Immature natural killer cell (primary cell): ENCODE measurements around the gene APBA3. TPM values are rescaled to one million over a fixed set of nuclear protein-coding genes. Genes with fewer than 3 reads are reported as not detected.

Source experiments
- DNase-seq, 3 donors: peaks; one replicate each; pipeline ENCODE4 v3.0.0; 2022; ENCODE audit warnings: mixed read lengths in 1 of 3
- H3K27ac Mint-ChIP-seq, 6 donors: one replicate each; pipeline ENCODE4 v1.8.0; 2020; ENCODE audit warnings: mixed read lengths in 6 of 6, mild to moderate bottlenecking in 5 of 6, inconsistent platforms in 4 of 6, moderate library complexity in 3 of 6
- H3K27me3 Mint-ChIP-seq, 3 donors: one replicate each; pipeline ENCODE4 v1.8.0; 2020 to 2021; ENCODE audit warnings: low read depth in 3 of 3, mild to moderate bottlenecking in 3 of 3, mixed read lengths in 3 of 3, moderate library complexity in 3 of 3, inconsistent platforms in 1 of 3
- H3K36me3 Mint-ChIP-seq, 3 donors: one replicate each; pipeline ENCODE4 v1.8.0; 2020; ENCODE audit warnings: mixed read lengths in 3 of 3, inconsistent platforms in 2 of 3, mild to moderate bottlenecking in 2 of 3
- H3K4me1 Mint-ChIP-seq, 2 donors: one replicate each; pipeline ENCODE4 v1.8.0; 2020; ENCODE audit warnings: inconsistent platforms in 2 of 2, mild to moderate bottlenecking in 2 of 2, mixed read lengths in 2 of 2, moderate library complexity in 1 of 2
- H3K4me3 Mint-ChIP-seq, 5 donors: one replicate each; pipeline ENCODE4 v1.8.0; 2020; ENCODE audit warnings: mild to moderate bottlenecking in 5 of 5, mixed read lengths in 5 of 5, inconsistent platforms in 3 of 5, moderate library complexity in 3 of 5
- H3K9me3 Mint-ChIP-seq, 6 donors: one replicate each; pipeline ENCODE4 v1.8.0; 2020; ENCODE audit warnings: mild to moderate bottlenecking in 6 of 6, mixed read lengths in 6 of 6, inconsistent platforms in 4 of 6, moderate library complexity in 3 of 6
- polyA plus RNA-seq, 3 donors: library from polyadenylated mRNA; unstranded; fragments of 300-500 nt; fragmentation: Illumina TruSeq; gene quantifications; one replicate each; pipeline ENCODE4 v1.2.3, GENCODE V29; 2021

Gene APBA3
- polyA plus RNA-seq = 10 to 100 TPM; 24.2 to 32.4 (median 31.2) TPM

DNA sequence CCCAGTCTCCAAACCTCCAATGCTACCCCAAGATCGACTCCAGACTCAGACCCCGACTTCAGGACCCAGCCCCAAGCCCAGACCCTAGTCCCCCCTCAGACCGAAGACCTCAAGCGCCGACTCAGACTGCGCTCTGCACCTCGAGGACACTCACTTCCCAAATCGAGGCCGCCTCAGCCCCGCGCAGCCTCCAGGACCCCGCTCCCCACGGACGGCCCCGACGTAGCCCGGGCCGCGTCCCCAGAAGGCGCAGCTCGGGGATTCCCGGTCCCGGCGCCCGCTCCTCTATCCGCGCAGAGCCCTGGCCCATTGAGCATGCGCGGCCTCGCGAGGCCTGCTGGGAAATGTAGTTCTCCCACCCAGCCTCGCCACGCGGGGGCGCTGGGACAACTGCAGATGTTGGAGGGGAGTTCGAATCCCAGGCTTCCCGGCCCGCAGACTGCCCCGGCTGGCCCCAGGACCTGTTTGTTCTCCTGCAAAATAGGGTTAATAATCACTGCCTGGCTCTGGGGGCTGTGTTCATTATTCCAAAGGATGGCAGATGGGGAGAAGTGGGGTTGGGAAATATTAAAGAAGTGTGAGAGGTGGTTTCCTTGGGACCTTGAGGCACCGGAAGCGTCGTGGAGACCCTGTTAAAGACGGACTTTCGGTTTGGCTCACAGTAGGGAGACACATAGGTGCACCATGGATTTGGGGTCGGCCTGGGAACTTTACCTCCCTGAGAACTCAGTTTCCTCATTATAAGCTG is at the start of gene APBA3:
TSS of gene APBA3 (minus strand) at position 311 of the 748 bp plus-strand sequence. CDS start 1,428 bp downstream, outside the sequence.
- Mint-ChIP-seq H3K27ac (peak within 1 kb of the TSS; percentile 100), H3K4me1 (peaks cover 29 to 44% of the 10 kb centered on the region in 2 donors), H3K27me3 (peaks cover 12 to 20% (median 19%) of the 10 kb centered on the region in 3 donors), H3K36me3 (peaks cover 0 to 3% (median 0%) of the 10 kb centered on the region in 3 donors), H3K9me3 (peaks cover 0 to 3% (median 0%) of the 10 kb centered on the region in 6 donors), H3K4me3 (peak within 1 kb of the TSS; percentile 97 to 99 (median 98))
- peak; percentile 92 to 93 (median 93) for DNase-seq

GRCh38 chr19:3810708-3811355 is 49.3 kb upstream of the APBA3 start:
- DNase-seq = no peak
- peaks cover 13 to 28% (median 17%) of the 10 kb centered on the region in 3 donors for H3K27me3 Mint-ChIP-seq
- peak overlapping the region; percentile 58 to 100 (median 81) for H3K27ac Mint-ChIP-seq
- H3K9me3 Mint-ChIP-seq = no peaks in the 10 kb centered on the region
- peaks cover 66 to 83% of the 10 kb centered on the region in 2 donors for H3K4me1 Mint-ChIP-seq
- H3K4me3 Mint-ChIP-seq = peak overlapping the region in 2 of 5 donors; percentile 13 to 46
- H3K36me3 Mint-ChIP-seq = peaks cover 0 to 4% (median 0%) of the 10 kb centered on the region in 3 donors

GRCh38 chr19:3809881-3810707 is 48.6 kb upstream of the APBA3 start:
- Mint-ChIP-seq H3K4me3 (peak overlapping the region in 1 of 5 donors; percentile 44), H3K27ac (peak overlapping the region in 5 of 6 donors; percentile 62 to 99 (median 67)), H3K4me1 (peaks cover 69 to 87% of the 10 kb centered on the region in 2 donors), H3K9me3 (no peaks in the 10 kb centered on the region), H3K36me3 (peaks cover 0 to 4% (median 0%) of the 10 kb centered on the region in 3 donors), H3K27me3 (peaks cover 13 to 28% (median 16%) of the 10 kb centered on the region in 3 donors)
- DNase-seq = no peak

- H3K27me3 Mint-ChIP-seq = peaks cover 10 to 21% (median 11%) of the 10 kb centered on the region in 3 donors
- H3K27ac Mint-ChIP-seq = peak overlapping the region; percentile 35 to 98 (median 85)
- H3K4me3 Mint-ChIP-seq = peak overlapping the region in 3 of 5 donors; percentile 40 to 47 (median 46)
- no peaks in the 10 kb centered on the region for H3K9me3 Mint-ChIP-seq
- no peaks in the 10 kb centered on the region for H3K36me3 Mint-ChIP-seq
- H3K4me1 Mint-ChIP-seq = peaks cover 66 to 82% of the 10 kb centered on the region in 2 donors
- no peak for DNase-seq
Measured at GRCh38 chr19:3808420-3809143, 47.1 kb upstream of the APBA3 start.

- H3K27me3 Mint-ChIP-seq = peaks cover 6 to 15% (median 11%) of the 10 kb centered on the region in 3 donors
- no peaks in the 10 kb centered on the region for H3K36me3 Mint-ChIP-seq
- peak overlapping the region; percentile 30 to 84 (median 46) for H3K4me3 Mint-ChIP-seq
- H3K27ac Mint-ChIP-seq = peak overlapping the region; percentile 27 to 98 (median 89)
- DNase-seq = no peak
- no peaks in the 10 kb centered on the region for H3K9me3 Mint-ChIP-seq
- H3K4me1 Mint-ChIP-seq = peaks cover 58 to 76% of the 10 kb centered on the region in 2 donors
Measured at GRCh38 chr19:3807574-3808354, 46.3 kb upstream of the APBA3 start.

DNA sequence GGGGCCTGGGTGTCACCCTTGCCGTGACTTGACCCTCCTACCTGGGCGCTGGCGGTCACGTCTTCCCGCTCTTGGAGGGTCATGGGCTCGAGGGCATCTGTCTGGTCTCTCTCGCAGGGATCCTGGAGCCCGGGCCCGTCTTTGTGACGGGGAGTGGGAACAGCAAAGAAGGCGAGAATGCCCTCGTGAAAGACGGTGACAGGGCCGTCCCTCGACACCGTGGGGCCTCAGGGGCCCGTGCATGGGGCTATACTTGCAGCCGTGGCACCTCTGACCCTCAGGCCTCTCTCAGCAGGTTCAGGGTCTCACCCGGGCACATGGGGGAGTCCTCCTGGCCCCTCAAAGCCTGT is 45.6 kb upstream of the APBA3 start:
- DNase-seq = no peak
- peak overlapping the region in 2 of 5 donors; percentile 70 to 84 for H3K4me3 Mint-ChIP-seq
- no peaks in the 10 kb centered on the region for H3K9me3 Mint-ChIP-seq
- peak overlapping the region; percentile 86 to 98 (median 92) for H3K27ac Mint-ChIP-seq
- H3K27me3 Mint-ChIP-seq = peaks cover 2 to 8% (median 5%) of the 10 kb centered on the region in 3 donors
- no peaks in the 10 kb centered on the region for H3K36me3 Mint-ChIP-seq
- peaks cover 52 to 72% of the 10 kb centered on the region in 2 donors for H3K4me1 Mint-ChIP-seq

DNA sequence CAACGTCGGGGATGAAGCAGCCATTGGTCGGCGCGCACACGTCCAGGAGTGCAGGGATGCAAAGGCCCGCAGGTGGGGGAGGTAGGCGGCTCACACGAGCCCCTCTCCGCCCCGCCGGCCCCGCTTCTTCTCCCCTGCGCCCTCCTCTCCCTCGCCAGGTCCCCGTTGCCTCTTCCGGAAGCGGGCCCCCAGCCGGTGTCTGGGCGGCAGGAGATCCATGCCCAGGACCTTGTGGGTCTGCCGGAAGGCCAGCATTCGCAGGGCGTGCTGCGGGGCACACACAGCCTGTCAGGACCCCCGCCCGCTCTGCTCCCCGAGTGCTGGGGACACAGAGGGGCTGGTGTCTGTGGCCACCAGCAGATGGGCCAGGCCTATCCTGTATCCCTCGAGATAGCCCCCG is 44.4 kb upstream of the APBA3 start:
- H3K27me3 Mint-ChIP-seq = peaks cover 4 to 16% (median 10%) of the 10 kb centered on the region in 3 donors
- H3K4me1 Mint-ChIP-seq = peaks cover 54 to 71% of the 10 kb centered on the region in 2 donors
- H3K36me3 Mint-ChIP-seq = no peaks in the 10 kb centered on the region
- H3K4me3 Mint-ChIP-seq = peak overlapping the region in 2 of 5 donors; percentile 33 to 49
- no peaks in the 10 kb centered on the region for H3K9me3 Mint-ChIP-seq
- peak overlapping the region in 3 of 6 donors; percentile 82 to 94 (median 84) for H3K27ac Mint-ChIP-seq
- DNase-seq = no peak

DNA sequence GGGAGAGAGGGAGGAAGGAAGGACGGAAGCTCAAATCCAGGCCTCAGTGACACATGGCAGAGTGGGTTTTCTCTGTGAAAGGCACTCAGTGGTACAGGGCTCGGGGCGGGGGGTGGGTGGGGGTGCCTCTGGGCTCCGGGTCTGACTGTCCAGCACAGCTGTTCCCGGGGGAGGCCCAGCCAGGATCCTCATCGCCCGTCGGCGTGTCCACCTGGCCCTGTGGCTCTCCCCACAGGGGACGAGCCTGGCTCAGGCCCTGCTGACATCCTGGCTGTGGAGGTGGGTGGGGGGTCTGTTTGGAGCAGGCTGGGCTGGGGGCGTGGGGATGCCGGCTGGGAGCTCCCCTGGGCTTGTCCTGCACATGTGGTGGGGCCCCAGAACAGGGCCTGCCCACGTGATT is 42.9 kb upstream of the APBA3 start:
- DNase-seq = no peak
- Mint-ChIP-seq H3K27ac (peak overlapping the region; percentile 71 to 94 (median 84)), H3K36me3 (no peaks in the 10 kb centered on the region), H3K27me3 (peaks cover 4 to 20% (median 15%) of the 10 kb centered on the region in 3 donors), H3K4me3 (peak overlapping the region in 1 of 5 donors; percentile 18), H3K9me3 (no peaks in the 10 kb centered on the region), H3K4me1 (peaks cover 61 to 73% of the 10 kb centered on the region in 2 donors)

- peak overlapping the region; percentile 51 to 92 (median 84) for H3K27ac Mint-ChIP-seq
- H3K9me3 Mint-ChIP-seq = no peaks in the 10 kb centered on the region
- no peaks in the 10 kb centered on the region for H3K36me3 Mint-ChIP-seq
- H3K4me3 Mint-ChIP-seq = peak overlapping the region; percentile 24 to 67 (median 38)
- no peak for DNase-seq
- peaks cover 4 to 20% (median 17%) of the 10 kb centered on the region in 3 donors for H3K27me3 Mint-ChIP-seq
- peaks cover 66 to 73% of the 10 kb centered on the region in 2 donors for H3K4me1 Mint-ChIP-seq
Measured at GRCh38 chr19:3803986-3804385, 42.5 kb upstream of the APBA3 start.

- no peak for DNase-seq
- Mint-ChIP-seq H3K9me3 (peaks cover 0 to under 1% (median 0%) of the 10 kb centered on the region in 6 donors), H3K4me3 (peak overlapping the region in 3 of 5 donors; percentile 12 to 36 (median 25)), H3K36me3 (peaks cover 0 to under 1% (median 0%) of the 10 kb centered on the region in 3 donors), H3K27ac (peak overlapping the region; percentile 51 to 89 (median 81)), H3K27me3 (peaks cover 4 to 17% (median 17%) of the 10 kb centered on the region in 3 donors), H3K4me1 (peaks cover 66 to 74% of the 10 kb centered on the region in 2 donors)
Measured at GRCh38 chr19:3803114-3803888, 41.8 kb upstream of the APBA3 start.

DNA sequence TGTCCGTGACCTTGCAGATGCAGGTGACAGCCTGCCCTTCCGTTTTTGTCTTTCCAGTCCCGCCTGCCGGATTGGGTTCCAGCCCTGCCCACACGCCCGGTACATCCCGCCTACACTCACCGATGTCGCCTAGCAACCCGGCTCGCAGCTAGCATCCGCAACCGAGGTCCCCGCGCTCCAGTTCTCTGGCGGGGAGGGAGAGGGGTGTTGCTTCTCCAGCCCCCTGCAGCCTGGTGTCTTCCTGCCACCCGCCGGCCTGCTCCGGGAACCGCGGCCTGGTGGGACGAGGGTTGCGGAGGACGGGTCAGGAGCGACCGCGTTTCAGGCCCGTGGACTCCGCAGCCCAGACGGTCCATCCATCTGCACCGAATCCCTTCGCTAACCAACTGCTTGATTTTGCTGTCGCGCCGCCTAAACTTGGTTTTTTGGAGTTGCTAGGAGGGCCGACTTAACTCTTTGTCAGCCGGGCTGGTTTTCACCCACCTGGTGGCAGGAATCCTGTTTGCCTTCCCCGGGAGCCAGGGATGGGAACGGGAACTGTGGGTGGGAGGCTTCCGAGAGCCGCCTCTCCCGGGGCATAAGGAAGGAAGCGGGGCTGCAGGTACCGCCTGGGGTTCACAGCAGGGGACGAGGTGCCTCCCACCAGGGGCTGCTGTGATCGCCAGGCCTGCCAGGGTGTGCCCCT is 40.1 kb upstream of the APBA3 start:
- Mint-ChIP-seq H3K4me3 (peak overlapping the region; percentile 79 to 87 (median 85)), H3K36me3 (peaks cover 5 to 9% (median 9%) of the 10 kb centered on the region in 3 donors), H3K27ac (peak overlapping the region; percentile 62 to 95 (median 91)), H3K27me3 (peaks cover 8 to 20% (median 19%) of the 10 kb centered on the region in 3 donors), H3K4me1 (peaks cover 65 to 71% of the 10 kb centered on the region in 2 donors), H3K9me3 (peaks cover 0 to 10% (median 3%) of the 10 kb centered on the region in 6 donors)
- peak; percentile 84 to 88 (median 87) for DNase-seq
